ENCODE data around the gene ABHD13.
"Not testable (repeated sequence)": the region's sequence is repeated elsewhere in the genome, so short reads cannot be mapped to it uniquely, and the experiment has no call there.

The ABHD13 gene

GRCh38 chr13:108218044-108218974 is at the start of gene ABHD13:
ABHD13 (plus strand) TSS chr13:108218392; CDS start chr13:108229219, 10,827 bp downstream.
- peak; percentile 96 for DNase-seq (ENCODE audit: low spot score)

GRCh38 chr13:108168929-108169328 is 49.3 kb upstream of the ABHD13 start:
- no peak for DNase-seq (ENCODE audit: low spot score)

DNA sequence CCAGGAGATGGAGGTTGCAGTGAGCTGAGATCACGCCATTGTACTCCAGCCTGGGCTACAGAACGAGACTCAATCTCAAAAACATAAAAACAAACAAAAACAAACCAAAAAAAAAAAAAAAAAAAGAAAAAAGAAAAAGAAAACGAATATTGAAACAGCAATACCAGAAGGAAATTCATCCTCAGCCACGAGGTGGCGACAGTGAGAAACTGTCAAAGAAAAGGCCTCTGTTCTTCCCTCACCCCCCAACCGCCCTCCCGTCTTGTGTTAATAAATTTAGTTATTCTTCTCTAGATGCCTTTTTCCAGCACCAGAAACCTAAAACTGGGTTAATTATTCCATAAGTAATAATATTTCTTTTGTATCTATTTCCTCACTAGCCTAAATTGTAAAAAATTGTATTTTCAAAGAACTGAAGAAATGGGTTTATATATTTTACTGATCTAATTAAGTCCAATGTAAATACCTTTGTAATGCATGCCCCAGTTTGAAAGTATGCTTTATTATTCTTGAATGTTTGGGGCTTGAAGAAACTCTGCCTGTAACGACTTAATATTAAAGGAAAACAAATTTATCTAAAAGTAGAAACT is 41.4 kb upstream of the ABHD13 start:
- peak; percentile 60 for DNase-seq (ENCODE audit: low spot score)

DNA sequence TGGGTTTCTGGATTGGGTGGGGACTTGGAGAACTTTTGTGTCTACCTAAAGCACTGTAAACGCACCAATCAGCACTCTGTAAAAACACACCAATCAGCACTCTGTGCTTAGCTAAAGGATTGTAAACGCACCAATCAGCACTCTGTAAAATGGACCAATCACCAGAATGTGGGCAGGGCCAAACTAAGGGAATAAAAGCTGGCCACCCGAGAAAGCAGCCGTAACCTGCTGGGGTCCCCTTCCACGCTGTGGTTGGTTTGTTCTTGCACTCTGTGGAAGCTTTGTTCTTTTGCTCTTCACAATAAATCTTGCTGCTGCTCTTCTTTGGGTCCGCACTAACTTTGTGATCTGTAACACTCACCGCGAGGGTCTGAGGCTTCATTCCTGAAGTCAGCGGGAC is 40.1 kb upstream of the ABHD13 start:
- no peak for DNase-seq (ENCODE audit: low spot score)

GRCh38 chr13:108182652-108183051 is 35.5 kb upstream of the ABHD13 start:
- DNase-seq (ENCODE audit: low spot score), result no peak

- no peak for DNase-seq (ENCODE audit: low spot score)
Measured at GRCh38 chr13:108185223-108185622, 33.0 kb upstream of the ABHD13 start.

DNA sequence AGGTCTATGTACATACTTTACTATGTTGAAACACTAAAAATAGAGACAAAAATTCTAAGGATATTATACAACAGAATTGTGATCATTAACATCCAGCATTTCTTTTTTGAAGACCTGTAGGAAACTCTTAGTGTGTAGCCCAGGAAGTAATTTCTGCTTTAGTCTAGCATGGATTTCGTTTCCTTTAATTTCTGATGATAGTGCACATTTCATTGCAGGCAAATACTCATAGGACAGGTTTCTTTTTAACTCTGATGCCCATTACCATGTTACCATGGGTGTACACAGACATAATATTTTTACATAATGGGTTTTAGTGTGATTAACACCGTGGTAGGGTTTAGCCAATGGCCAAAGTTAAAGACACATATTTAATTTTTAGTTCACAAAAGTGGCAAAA is 29.9 kb upstream of the ABHD13 start:
- no peak for DNase-seq (ENCODE audit: low spot score)

DNA sequence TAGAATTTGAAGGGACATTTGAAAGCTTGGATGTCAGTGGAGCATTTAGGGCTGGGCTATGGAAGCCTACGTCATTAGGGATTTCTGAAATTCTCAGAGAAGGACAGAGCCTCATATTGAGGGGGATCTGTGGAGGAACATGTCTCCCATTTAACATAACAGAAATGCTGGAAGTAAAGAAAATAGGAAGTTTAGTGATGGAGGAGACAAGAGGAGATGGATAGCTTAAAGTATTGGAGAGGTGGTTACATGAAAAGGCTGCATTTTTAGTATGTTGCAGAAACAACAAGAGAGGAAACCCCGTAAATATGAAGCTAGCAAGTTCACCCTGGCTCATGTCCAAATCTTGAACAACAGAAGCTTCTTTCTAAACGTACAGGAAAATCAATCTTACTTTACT is 27.3 kb upstream of the ABHD13 start:
- DNase-seq (ENCODE audit: low spot score), result no peak

- no peak for DNase-seq (ENCODE audit: low spot score)
Measured at GRCh38 chr13:108193806-108194205, 24.4 kb upstream of the ABHD13 start.

GRCh38 chr13:108194435-108194936 is 23.7 kb upstream of the ABHD13 start:
- DNase-seq (ENCODE audit: low spot score), result no peak

DNA sequence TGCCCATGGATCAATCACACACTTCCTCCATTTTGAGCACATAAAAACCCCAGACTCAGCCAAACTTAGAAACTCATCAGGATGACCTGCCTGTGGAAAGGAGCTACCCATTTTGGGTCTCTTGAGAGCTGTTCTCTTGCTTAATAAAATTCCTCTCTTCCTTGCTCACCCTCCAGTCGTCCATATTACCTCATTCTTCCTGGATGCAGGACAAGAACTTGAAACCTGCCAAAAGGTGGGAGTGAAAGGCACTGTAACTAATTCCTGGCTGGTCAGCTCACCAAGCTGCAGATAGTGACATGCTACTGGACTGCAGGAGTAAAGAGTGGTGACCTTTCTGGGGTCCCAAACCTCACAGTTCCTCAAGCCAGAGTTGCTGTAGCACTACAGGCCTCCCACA is 23.0 kb upstream of the ABHD13 start:
- no peak for DNase-seq (ENCODE audit: low spot score)

DNA sequence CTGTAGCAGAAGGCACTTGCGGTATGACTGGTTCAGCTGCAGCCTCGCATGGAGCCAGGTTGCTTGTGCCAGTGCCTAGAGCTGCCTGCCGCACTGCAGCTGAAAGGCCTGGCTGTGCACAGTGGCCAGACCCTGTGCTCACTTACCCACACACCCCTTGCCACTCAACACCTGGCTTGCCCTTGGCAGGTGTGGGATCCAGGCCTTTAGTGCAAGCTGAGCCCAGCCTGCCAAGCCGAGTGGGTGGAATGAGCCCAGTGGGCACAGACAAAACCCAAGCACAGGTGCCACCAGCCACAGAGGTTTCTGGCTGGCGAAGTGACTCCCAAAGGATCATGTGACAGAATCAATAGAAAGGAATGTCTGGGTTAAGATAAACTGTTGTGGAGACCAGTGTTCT is 22.3 kb upstream of the ABHD13 start:
- no peak for DNase-seq (ENCODE audit: low spot score)

DNA sequence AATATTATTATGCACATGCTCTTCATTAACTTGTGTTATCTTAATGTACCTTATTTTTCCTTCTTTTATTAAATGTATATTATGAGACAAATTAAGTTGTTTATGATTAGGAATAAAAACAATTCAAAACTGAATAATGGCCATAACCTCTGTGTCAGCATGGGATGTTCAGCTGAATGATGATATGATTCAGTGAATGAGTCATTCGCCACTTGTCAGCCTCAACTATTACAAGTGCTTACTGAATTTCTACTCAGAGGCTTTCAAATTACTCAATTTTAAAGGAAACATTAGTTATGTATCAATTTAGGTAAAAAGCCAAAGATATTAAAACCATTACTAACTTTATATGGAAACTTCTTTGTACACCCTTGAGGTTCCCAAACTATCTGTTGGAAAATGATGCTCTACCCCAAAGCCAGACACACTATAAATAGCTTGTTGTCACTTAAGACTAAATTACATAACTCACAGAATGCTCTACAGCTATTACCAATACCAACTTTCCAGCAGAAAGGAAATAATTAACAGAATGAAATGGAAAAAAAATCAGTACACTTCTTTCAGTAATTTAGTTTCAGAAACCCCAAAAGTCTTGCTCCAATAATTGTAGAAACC is 17.3 kb upstream of the ABHD13 start:
- DNase-seq (ENCODE audit: low spot score), result no peak

DNA sequence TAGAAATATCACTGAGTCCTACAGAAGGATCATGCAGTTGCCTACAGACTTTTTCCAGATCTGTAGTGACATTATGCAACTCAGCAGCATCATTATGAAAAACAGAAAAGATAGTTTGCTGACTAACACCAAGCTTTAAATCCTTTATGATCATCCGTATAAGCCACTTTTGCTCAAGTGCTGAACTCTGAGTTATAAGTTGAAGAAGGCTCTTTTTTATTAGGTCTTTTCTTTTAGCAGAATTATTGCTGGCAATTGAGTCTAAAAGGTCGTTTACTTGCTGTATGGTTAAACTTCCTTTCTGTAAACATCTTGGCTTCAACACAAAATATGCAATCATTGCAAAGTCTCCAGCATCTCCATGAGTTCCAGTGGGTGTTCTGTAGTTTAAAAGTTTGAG is 7.6 kb upstream of the ABHD13 start:
- no peak for DNase-seq (ENCODE audit: low spot score)

GRCh38 chr13:108212886-108213285 is 5.3 kb upstream of the ABHD13 start:
- no peak for DNase-seq (ENCODE audit: low spot score)

DNA sequence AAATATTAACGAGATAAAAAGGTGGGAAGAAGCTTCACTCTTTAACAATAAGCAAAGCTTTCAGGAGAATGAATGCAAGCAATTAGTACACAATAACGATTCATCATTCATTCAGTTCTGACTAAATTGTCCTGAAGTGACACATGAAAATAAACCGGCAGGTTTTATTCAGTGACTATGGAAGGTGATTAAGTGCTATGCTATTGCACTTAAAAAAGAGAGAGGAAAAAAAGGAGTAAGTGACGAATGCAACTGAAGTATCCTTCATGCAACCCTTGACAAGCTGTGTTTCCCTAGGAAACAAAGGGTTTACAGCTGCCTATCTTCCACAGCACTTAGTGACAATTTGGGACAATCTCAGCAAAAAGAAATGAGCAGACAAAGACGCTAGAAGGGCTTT is 4.2 kb upstream of the ABHD13 start:
- no peak for DNase-seq (ENCODE audit: low spot score)

DNA sequence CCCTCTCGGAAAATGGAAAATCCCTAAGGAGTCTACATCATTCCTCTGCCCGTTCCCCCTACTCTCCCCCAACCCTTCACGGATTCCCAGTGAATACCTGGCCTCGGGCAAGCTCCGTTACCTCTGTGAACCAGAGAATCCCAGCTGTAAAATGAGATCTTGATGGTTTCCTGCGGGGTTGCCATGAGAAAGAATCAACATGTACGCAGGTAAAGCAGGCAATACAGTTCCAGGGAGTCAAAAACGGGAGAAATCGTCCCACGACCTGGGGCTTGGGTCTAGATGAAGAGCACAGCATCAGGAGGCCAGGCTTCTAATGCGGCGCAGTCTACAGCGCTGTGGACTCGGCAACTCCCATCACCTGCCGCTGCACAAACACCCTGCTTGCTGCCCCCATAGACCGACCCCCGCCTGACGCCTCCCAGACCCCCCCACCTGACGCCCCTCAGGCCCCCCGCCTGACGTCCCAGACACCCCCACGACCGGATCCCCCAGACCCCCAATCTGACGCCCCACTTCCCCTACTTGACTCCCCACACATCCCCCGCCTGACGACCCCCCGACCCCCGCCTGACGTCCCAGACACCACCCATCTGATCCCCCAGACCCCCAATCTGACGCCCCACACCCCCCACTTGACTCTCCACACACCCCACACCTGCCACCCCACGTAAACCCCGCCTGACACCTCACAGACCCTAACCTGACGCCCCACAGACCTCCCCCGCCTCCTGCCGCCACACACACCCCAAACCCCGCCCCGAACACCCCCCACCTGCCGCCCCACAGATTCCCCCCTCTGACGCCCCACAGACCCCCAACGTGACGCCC is 3.5 kb upstream of the ABHD13 start:
- DNase-seq (ENCODE audit: low spot score), result peak; percentile 18

DNA sequence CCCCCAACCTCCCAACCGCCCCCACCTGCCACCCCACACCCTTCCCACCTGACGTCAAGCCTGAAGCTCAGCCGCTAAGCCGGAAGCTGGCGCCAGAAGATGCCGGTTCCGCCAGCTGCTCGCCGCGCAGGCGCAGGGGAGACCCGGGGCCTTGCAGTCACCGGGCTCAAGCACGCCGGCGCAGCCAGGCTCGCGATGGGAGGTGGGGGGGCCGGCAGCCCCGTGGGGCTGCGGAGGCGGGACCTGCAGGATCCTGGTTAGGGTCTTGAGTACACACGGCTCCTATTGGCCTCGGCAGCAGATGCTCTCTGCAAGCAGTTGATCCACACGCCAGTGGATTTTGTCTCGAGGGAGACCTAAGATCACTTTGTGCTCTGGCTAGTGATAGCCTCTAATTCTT is 2.8 kb upstream of the ABHD13 start, which contains the start of gene LIG4:
Gene LIG4 (minus strand): TSS at position 101 of the 400 bp plus-strand sequence. CDS start 4,268 bp downstream, outside the sequence.
- peak; percentile 92 for DNase-seq (ENCODE audit: low spot score)

- DNase-seq (ENCODE audit: low spot score), result not testable (repeated sequence)
Measured at GRCh38 chr13:108217307-108218043, 717 bp upstream of the ABHD13 start.

GRCh38 chr13:108220041-108220440 is 1.8 kb downstream of the ABHD13 start:
- no peak for DNase-seq (ENCODE audit: low spot score)
